Measurements from ENCODE around the gene SERGEF.

The SERGEF gene

DNA sequence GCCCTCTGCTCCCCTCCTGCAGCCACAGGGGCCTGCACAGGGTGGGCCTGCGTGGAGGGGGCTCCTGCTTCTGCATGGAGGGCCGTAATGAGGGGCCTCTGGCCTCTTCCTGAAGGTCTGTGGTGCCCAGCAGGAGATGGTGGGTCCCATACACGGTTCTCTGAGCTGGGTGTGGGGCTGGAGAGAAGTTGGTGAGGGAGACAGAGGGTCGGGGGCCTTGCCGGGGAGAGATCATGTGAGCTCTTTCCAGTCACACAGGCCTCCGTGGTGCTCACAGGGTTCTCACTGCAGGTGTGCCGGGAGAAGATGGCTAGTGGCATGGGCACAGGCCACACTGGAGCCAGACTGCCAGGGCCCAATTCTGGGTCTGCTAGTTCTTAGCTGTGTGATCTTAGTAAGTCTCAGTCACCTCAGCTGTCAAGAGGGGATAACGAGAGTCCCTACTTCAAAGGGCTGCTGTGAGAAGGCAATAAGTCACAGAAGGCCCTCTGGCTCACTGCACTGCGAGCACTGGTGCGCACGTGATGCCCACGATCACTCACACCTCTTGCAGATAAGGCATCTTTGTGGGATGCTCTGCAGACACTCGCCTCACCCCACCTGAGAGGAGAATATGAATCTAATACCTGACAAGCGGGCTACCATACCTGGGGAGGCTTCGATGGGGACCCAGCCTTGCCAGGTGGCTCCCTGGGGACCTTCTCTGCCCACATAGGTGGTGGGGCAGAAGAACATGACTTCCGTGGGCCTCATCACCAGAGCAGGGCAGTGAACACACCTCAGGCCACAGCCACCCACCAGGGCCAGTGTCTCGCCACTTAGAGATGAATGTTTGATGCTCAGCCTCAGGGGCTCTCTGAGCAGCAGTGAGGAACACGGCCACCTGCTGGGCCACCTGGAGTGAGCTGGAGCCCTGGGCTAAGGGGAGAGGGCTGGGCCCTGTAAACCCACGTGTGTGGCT, 263.8 kb downstream of the SERGEF start:
- DNase-seq (ENCODE audit: low read depth), result no peak

DNA sequence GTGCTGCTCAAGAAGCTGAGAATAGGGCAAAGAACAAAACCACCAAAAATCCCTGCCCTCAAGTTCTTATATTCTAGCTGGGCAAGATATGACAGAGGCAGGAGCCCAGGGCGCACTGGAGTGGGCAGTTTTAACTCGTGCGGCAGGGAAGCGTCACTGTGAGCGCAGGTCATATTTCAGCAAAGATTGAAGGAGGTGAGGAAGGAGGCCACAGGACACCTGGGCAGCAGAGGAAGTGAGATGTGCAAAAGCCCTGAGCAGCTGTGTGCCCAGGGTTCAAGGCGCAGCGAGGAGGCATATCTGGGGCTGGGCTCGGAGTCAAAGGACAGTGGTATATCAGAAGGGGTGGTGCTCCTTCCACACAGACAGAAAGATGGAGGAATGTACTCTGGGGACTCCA, 264.8 kb downstream of the SERGEF start:
- no peak for DNase-seq (ENCODE audit: low read depth)

DNA sequence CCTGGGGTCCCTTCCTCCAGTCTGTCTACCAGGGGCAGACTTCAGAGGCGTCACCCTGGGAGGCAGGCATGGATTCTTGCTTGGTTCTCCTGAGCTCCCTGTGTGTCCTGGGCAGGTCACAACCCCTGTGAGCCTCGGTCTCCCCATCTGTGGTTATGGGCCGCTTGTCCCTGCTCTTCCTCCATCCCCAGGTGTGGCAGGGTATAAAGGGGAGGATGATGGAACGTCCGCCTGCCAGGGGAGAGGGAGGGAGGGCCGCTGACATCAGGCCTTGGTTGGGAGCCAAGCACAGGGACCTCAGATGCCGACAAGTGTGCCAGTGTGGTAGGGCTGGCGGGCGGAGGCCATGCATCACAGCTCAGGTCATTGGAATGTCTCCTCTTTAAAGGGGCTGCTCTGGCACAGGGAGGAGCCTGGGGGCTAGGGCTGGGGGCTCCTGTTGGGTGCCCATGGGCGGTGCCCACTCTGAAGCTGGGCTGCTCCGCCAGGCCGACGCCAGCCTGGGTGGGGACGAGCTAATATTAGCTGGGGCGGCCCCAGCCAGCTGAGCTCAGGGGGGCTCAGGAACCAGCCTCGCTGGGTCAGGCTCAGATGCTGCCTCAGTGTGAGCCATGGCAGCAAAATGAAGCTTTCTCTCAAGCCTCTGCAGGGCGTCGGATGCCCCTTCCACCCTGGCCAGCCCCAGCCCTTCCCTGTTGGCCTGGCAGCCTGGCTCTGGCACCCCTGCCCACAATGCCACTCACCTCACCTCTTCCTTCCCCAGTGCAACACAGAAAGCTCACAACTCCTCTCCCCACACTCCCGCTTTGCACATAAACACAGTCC, 265.5 kb downstream of the SERGEF start:
- DNase-seq (ENCODE audit: low read depth), result no peak

DNA sequence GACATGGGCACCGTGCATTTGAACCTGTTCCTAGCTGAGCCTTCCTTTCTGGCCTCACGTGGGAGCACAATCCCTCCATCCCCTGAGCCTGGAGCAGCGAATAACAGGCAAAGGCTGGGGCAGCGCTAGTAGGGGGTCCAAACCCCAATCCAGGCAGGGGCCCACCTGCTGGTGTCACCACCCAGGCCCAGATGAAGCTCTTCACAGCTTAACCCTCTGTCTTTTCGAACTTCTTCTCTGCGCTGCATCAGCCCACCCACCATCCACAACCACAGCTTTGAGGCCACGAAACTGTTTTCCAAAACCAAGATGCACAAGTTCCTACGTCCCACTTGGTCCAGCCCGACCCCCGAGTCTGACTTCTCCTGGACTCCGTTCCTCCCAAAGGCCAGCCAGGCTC, 266.8 kb downstream of the SERGEF start:
- no peak for DNase-seq (ENCODE audit: low read depth)

DNA sequence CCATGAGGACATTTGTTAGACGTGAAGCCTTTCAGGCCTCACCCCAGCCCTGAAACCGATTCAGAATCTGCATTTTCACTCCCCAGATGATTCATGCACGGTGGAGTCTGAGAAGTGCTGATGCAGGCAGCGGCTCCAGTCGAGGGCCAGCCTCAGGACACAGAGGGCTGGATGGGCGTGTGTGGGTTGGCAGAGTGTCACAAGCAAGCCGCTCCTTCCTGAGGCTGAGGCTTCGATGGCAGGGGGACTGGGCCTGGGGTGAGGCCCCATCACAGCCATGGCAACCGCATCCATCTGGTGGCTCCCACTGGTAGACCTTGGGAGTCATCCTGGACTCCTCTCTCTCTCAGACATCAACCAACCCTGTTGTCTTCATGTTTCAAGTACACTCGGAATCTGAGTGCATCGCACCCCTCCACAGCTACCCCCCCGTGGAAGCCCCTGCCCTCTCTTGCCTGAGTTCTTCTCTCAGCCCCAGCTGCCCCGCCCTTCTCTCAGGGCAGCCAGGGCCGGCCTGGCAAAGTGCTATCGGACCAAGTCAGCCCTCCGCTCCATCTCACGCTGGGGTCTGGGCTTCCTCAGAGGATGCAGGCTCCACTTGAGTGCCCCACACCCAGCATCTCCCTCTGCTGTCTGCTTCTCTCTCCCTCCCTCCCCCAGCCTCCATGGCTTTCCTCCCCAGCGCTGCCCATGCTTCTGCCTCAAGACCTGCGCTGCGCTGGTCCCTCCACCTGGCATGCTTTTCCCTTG, 267.6 kb downstream of the SERGEF start:
- no peak for DNase-seq (ENCODE audit: low read depth)

DNA sequence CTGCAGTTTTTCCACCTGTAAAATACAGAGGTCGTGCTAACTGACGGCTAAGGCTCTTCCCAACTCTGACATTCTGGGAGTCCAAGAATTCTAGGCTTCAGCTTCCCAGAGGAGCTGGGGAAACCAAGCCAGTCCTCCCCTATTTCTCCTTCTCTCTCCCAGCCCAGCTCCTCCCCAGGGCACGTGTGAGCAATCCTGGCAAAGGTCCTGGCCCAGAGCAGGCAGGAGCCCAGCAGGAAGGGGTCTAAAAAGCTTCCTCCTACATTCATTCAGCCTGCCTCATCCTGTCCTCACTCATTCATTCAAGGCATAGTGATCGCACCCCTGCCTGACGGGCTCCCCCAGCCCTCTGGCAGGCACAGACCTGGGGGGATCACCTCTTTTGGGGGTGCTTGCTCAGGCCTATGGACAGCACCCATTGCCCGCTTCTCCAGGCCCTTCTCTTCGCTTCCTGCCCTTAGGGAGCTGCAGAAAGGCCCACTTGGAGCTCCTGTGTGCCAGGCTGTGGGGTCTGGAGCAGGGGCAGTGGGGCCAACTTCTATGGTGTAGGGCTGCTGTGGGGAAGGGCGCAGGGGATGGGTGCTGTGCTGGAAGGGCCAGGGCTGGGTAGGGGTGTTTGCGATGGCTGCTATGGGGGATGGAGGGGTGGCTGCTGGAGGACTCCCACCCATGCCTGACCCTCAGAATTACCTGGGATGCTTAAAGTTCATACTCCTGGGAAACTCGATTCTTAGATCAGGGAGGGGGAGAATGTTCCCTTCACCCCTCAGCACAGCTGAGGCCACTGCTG, 268.5 kb downstream of the SERGEF start:
- no peak for DNase-seq (ENCODE audit: low read depth)

DNA sequence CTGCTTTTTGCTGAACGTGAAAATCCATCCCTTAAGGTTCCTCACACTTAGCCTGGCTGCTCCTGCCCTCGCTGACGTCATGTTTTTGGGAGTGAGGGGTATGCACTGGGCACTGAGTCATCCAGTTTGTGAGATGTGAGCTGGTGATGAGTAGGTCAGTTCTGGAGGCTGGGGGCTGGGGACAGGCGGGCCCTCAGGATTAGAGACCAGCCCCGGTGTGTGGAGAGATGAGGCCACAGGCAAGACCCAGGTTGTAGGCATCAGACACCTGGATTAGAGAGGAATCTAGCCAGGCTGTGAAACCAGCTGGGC, 269.1 kb downstream of the SERGEF start:
- no peak for DNase-seq (ENCODE audit: low read depth)

DNA sequence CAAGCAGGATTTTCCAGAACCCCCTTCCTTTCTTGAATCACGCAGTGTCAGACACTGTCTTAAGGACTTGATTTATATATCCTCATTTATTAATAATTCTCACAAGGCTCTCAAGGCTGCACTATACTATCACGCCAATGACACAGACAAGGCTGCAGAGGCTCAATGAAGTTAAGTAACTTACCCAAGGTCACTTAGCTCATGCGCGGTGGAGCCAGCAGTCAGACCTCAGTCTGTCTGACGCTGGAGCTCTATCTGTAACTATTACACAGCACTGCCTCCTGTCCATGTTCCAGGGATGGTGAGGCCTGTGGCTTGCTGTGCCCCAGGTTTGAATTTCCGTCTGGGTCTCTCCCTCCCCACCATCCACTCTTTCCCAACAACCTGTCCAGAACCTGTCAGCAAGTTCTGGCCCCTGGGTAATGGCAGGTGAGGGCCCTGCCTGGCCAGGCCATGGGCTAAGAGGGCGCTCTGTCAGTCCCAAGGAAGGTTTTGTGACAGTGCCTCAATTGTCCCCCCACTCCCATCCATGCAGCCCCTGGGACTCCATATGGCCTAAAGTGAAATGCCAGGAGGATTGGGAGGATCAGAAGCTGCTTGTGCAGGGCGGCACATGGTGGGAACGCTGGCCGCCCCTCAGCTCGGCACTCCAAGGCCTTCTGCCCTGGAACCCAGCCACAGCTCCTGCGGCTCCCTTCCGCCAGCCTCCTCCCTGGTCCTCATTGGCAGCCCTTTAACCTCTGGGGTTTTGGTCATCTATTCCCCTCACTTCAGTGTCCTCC, 269.6 kb downstream of the SERGEF start:
- DNase-seq (ENCODE audit: low read depth), result no peak

DNA sequence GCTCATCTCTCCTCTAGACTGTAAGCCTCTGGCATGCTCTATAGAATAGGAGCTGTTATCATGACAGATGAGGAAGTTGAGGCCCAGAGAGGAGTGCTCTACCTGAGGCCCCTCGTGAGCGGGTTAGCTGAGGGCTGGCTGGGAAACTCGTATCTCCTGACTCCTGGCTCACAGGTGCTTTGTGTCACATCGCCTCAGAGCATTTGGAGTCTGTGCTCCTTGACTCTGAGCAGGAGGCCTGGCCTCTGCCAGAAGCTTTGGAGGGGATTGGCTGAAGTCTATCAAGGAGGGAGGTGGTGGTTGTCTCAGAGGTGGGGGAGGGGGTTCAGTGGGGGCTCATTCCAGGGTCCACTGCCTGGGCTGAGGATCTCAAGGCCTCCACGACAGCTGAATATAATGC, 270.8 kb downstream of the SERGEF start:
- DNase-seq (ENCODE audit: low read depth), result no peak

DNA sequence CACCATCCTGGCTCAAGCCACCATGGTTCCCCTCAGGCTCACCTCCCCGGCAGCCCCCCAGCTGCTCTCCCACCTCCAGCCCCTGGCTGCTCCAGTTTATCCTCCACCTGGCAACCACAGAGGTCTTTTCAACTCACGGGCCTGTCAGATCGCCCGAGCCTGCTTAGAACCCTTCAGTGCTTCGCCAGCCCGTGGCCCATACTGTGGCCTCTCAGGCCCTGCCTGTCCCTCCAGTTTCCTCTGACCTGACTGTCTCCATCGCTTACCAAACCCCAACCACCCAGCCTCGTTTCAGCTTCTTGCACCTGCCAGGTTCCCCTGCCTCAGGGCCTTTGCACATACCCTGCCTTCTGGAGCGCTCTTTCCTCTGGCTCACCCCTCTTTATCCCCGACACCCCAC, 271.4 kb downstream of the SERGEF start:
- DNase-seq (ENCODE audit: low read depth), result no peak

DNA sequence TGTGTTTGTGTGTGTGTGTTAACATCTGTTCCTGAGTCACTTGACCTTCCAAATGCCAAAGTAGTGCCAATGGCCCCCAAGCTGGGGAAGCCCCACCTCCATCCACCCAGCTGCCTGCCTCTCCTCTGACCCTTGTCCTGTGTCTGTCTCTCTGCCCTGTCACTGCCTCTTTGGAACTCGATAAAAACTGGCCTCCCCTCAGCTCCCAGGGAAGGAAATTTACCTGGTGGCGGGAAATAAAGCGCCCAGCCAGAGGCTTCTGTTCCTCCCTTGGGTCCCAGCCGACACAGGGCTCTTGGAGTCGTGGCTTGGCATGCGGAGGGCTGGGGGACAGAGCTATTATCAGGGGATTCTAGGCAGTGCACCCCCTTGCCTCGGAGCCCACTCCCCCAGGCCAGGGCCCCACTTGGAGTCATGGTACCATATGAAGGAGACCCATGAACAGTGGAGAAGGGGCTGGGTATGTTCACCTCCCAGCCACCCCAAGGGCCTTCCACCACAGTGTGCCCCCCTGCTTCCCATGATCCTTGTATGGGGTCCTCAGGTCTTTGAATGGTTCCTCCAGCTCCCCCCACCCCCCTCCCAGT, 272.1 kb downstream of the SERGEF start:
- DNase-seq (ENCODE audit: low read depth), result no peak

DNA sequence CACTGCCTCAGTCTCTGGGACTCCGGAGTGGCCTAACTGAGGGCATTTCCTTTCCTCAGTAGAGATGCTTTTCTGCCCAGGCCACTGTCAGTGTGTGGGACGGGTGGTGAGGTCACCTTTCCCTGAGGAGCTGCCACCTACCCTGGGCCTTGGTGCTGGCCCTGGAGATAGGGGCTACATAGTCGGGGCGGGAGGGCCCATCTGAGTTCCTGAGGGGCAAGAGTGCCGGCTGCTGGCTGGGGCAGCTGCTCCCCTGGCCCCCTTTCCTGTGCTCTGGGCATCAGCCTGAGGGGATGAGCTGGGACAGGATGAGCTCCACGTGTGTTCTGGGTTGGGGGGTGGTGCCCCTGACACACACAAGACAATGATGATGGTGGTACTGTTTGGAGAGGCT, 272.9 kb downstream of the SERGEF start:
- DNase-seq (ENCODE audit: low read depth), result no peak

DNA sequence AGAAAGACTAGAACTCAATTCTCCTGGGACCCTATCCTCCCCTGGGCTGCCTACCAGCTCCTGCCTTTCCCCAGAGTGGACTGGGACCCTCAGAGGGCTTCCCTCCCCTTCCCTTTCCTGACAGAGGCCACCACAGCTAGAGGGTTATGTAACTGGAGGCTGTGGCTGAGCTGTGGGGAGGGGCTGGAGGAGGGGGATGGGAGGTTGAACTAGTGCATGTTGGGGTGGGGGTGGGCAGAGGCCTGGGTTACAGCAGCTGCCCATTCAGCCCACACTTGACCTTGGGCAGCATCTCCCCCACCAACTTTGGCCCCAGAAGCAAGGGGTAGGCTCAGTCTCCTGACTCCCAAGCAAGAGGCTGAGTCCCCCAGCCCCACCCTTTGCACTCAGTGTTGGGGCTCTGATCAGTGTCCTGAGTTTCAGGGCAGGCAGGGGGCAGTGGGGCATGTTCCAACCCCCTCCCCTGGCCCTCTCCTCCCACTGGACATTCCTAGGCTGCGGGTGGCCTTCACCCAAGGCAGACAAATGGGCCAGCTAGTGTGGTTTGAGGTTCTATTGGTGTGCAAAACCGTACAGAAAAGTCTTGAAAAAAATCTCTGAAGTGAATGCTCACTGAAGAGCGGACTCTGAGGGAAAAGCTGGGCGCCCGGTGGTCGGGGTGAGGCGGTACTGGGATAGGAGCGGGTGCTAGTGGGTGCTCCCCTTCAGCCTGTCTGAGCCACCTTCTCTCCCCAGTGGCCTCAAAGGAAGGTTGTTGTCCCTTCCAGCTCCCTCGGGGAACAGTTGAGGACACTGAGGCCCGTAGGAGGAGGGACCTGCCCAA, 274.5 kb downstream of the SERGEF start:
- DNase-seq (ENCODE audit: low read depth), result no peak

Measured in fibroblast of gingiva (primary cell).